K562 (cell line): ENCODE results near the gene F2RL1. TPM values are rescaled to one million over a fixed set of nuclear protein-coding genes. Genes with fewer than 3 reads are reported as not detected.

Source experiments
- ATAC-seq: fragments of 200-7000 bp; cut with Tn5 transposase; 3 replicates; pipeline ENCODE4 v1.9.1; 2020; ENCODE audit warnings: moderate library complexity
- BruUV-seq: library from RNA; stranded (reverse); fragments of 400-500 nt; replicated peaks from 2 replicates; lab custom pipeline; 2021; lab: Mats Ljungman, UMichigan
- CTCF ChIA-PET: fragments of 300-600 bp; formaldehyde crosslinking; extraction: SDS; loops from one replicate; lab custom pipeline; 2021; ENCODE audit warnings: low intra/inter-chr PET ratio; lab: Yijun Ruan, JAX
- POLR2A ChIA-PET: fragments of 300-600, 350-650 bp; sonication (Branson Sonifier 250); formaldehyde crosslinking; extraction: SDS; loops from one replicate; lab custom pipeline; 2021; ENCODE audit warnings: antibody characterized with exemption, inconsistent platforms; lab: Yijun Ruan, JAX
- DNase-seq, 4 experiments: peaks; one replicate each; pipeline versions ENCODE4 v3.0.0 to v3.0.0-alpha.2; 2011 to 2018; ENCODE audit warnings: low spot score in 3 of 4, mixed read lengths in 3 of 4; ENCODE audit errors: extremely low read depth in 1 of 4
- FAIRE-seq: peaks from 2 replicates; lab custom pipeline; 2011; peaks lifted over from hg19 to GRCh38; lab: Jason Lieb, UNC
- H2AFZ ChIP-seq: 2 replicates; pipeline ENCODE4 v1.6.0; 2011; ENCODE audit warnings: low read depth, low read length, control low read depth, inconsistent platforms
- H3K27ac ChIP-seq: fragments of 200-600 bp; 3 replicates; pipeline ENCODE4 v1.8.0; 2011; ENCODE audit warnings: low read depth, mild to moderate bottlenecking, control low read depth, inconsistent platforms, low read length, moderate library complexity, mixed read lengths; ENCODE audit errors: extremely low read depth
- H3K27me3 ChIP-seq, 2 experiments: fragments of 300-600 bp in 1 of 2; 2 replicates in 1 of 2; 3 replicates in 1 of 2; pipeline versions ENCODE4 v1.6.0 to v1.8.0; 2011; ENCODE audit warnings: inconsistent platforms in 2 of 2, low read length in 2 of 2, mild to moderate bottlenecking in 1 of 2, mixed read lengths in 1 of 2, moderate library complexity in 1 of 2; ENCODE audit not compliant: control insufficient read depth in 2 of 2, insufficient read depth in 2 of 2
- H3K36me3 ChIP-seq: fragments of 300-600 bp; 3 replicates; pipeline ENCODE4 v1.8.0; 2011; ENCODE audit warnings: mild to moderate bottlenecking, low read length, inconsistent platforms; ENCODE audit not compliant: control insufficient read depth, insufficient read depth
- H3K4me1 ChIP-seq, 2 experiments: fragments of 200-600 bp in 1 of 2; replicated peaks in 1 of 2; 2 replicates in 1 of 2; 3 replicates in 1 of 2; pipeline versions ENCODE4 v1.5.1 to v1.8.0; 2011; ENCODE audit warnings: inconsistent platforms in 2 of 2, low read length in 2 of 2, mild to moderate bottlenecking in 1 of 2, mixed read lengths in 1 of 2, moderate library complexity in 1 of 2; ENCODE audit not compliant: control insufficient read depth in 2 of 2, insufficient read depth in 2 of 2
- H3K4me2 ChIP-seq: 2 replicates; pipeline ENCODE4 v1.6.1; 2011; ENCODE audit warnings: low read length, control low read depth, inconsistent platforms, mixed read lengths; ENCODE audit not compliant: insufficient read depth
- H3K4me3 ChIP-seq: fragments of 200-600 bp; sonication (generic), shearing (Covaris generic); 2 replicates; pipeline ENCODE4 v1.5.1; 2016; ENCODE audit warnings: control low read depth, inconsistent platforms
- H3K79me2 ChIP-seq: fragments of 200-600 bp; 3 replicates; pipeline ENCODE4 v1.8.0; 2011; ENCODE audit warnings: low read length, inconsistent platforms; ENCODE audit not compliant: control insufficient read depth, insufficient read depth
- H3K9ac ChIP-seq, 2 experiments: 2 replicates each; pipeline versions ENCODE4 v1.6.0 to v1.6.1; 2011; ENCODE audit warnings: low read depth in 2 of 2, low read length in 2 of 2, control low read depth in 1 of 2, inconsistent platforms in 1 of 2, mild to moderate bottlenecking in 1 of 2, mixed read lengths in 1 of 2; ENCODE audit not compliant: insufficient read depth in 1 of 2
- H3K9me1 ChIP-seq: one replicate; pipeline ENCODE4 v1.6.0; 2011; ENCODE audit warnings: inconsistent platforms, mild to moderate bottlenecking, low read length, moderate library complexity; ENCODE audit not compliant: control insufficient read depth, insufficient read depth
- H3K9me3 ChIP-seq: replicated peaks from 2 replicates; pipeline ENCODE4 v1.5.1; 2011; ENCODE audit warnings: low read depth, low read length, inconsistent platforms; ENCODE audit not compliant: control insufficient read depth, insufficient read depth
- H4K20me1 ChIP-seq: replicated peaks from 2 replicates; pipeline ENCODE4 v1.6.1; 2011; ENCODE audit warnings: low read length, inconsistent platforms, mixed read lengths; ENCODE audit not compliant: control insufficient read depth, insufficient read depth
- ARID1B ChIP-seq: fragments of 450-650 bp; IDR thresholded peaks from 2 replicates; pipeline ENCODE4 v1.6.1; 2016; ENCODE audit warnings: antibody characterized with exemption, mild to moderate bottlenecking, inconsistent platforms
- E2F1 ChIP-seq: sonication (generic); formaldehyde crosslinking; IDR thresholded peaks from 2 replicates; pipeline ENCODE4 v1.8.1; 2023; ENCODE audit warnings: mild to moderate bottlenecking, missing genetic modification reagents, moderate library complexity
- EHMT2 ChIP-seq: fragments of 450-650 bp; IDR thresholded peaks from 2 replicates; pipeline ENCODE4 v1.6.1; 2018; ENCODE audit warnings: antibody characterized with exemption
- GTF3C2 ChIP-seq: IDR thresholded peaks from 3 replicates; pipeline ENCODE4 v1.6.1; 2011; ENCODE audit warnings: borderline replicate concordance, mild to moderate bottlenecking, moderate library complexity; ENCODE audit not compliant: insufficient read length; ENCODE audit errors: extremely low read depth
- MLX ChIP-seq, 2 experiments: fragments of 450-650 bp in 1 of 2; sonication (generic) in 1 of 2; formaldehyde crosslinking; conservative IDR thresholded peaks; 2 replicates each; pipeline versions ENCODE4 v1.4.0 to v1.8.1; 2020 to 2022; ENCODE audit warnings: mild to moderate bottlenecking in 1 of 2, missing genetic modification reagents in 1 of 2
- NR1H2 ChIP-seq: sonication (generic); formaldehyde crosslinking; IDR thresholded peaks from 2 replicates; pipeline ENCODE4 v1.4.0; 2020; ENCODE audit warnings: mild to moderate bottlenecking, missing genetic modification reagents
- SREBF1 ChIP-seq: fragments of 150-350 bp; IDR thresholded peaks from 2 replicates; pipeline ENCODE4 v1.6.1; 2014; ENCODE audit warnings: antibody characterized with exemption, low read depth, low read length, borderline replicate concordance
- TSC22D4 ChIP-seq: fragments of 450-650 bp; IDR thresholded peaks from 2 replicates; pipeline ENCODE4 v1.6.1; 2016; ENCODE audit warnings: missing genetic modification characterization, missing biosample characterization, control low read depth
- ZBTB17 ChIP-seq: fragments of 450-650 bp; formaldehyde crosslinking; IDR thresholded peaks from 2 replicates; pipeline ENCODE4 v1.4.0; 2020; ENCODE audit warnings: mild to moderate bottlenecking
- ZNF121 ChIP-seq: sonication (generic); formaldehyde crosslinking; conservative IDR thresholded peaks from 2 replicates; pipeline ENCODE4 v1.8.0; 2022; ENCODE audit warnings: missing genetic modification reagents
- ZNF507 ChIP-seq: conservative IDR thresholded peaks from 2 replicates; pipeline ENCODE4 v1.6.1; 2017; ENCODE audit warnings: missing genetic modification characterization, missing compliant biosample characterization
- WGBS: fragments of 100-300 bp; shearing (Covaris generic); methylation state at CpG from one replicate; pipeline ENCODE4 v1.1.6; 2016; ENCODE audit warnings: low coverage, mixed read lengths; ENCODE audit not compliant: insufficient coverage; ENCODE audit errors: missing lambda C conversion rate; 5-methylcytosine and 5-hydroxymethylcytosine counted together
- in situ Hi-C: fragments of 300-500 bp; cut with MboI; formaldehyde crosslinking; loops from 4 replicates; pipeline ENCODE4 v1.15.0; 2018; ENCODE audit warnings: inconsistent platforms, mixed read lengths
- intact Hi-C: fragments of 100-400 bp; cut with micrococcal nuclease; formaldehyde crosslinking; loops from 2 replicates; pipeline ENCODE4 v1.14.2; 2022
- polyA plus RNA-seq, 8 experiments: library from polyadenylated mRNA; depleted of rRNA in 4 of 8; stranded (reverse) in 5 of 8; unstranded in 3 of 8; fragments of >200 nt; fragmentation: Nextera tagmentation in 2 of 8; fragmentation: Illumina TruSeq in 1 of 8; extraction: Ambion mirVana in 2 of 8; extraction: Trizol in 1 of 8; gene quantifications; 2 replicates each; pipeline versions ENCODE4 v1.2.1 to v1.2.3, GENCODE V29; 2011 to 2014; ENCODE audit warnings: inconsistent platforms in 1 of 8, missing spikeins in 1 of 8
- total RNA-seq, 7 experiments: library from RNA; depleted of rRNA in 6 of 7; stranded (reverse); fragments of >200 nt in 6 of 7; fragmentation: Illumina TruSeq in 2 of 7; extraction: Trizol in 2 of 7; gene quantifications; 2 replicates each; pipeline versions ENCODE4 v1.2.1 to v1.2.3, GENCODE V29; 2011 to 2021; ENCODE audit warnings: low replicate concordance in 1 of 7

Gene F2RL1
- total and polyA plus RNA-seq, 9 of the 15 experiments (the other 6 are each of a cell fraction or from before 2014, with no cell fraction given), result 0.03 to 0.50 (median 0.27) TPM; not detected in 6

GRCh38 chr5:76841361-76841760, 22.5 kb downstream of the F2RL1 start:
- Histone ChIP-seq H3K4me2 (no peak overlapping the region), H3K9me1 (no peaks in the 10 kb centered on the region), H3K79me2 (no peaks in the 10 kb centered on the region), H3K4me3 (no peak overlapping the region), H3K9me3 (no peaks in the 10 kb centered on the region; the same call in 1 of the 2 replicates), H3K36me3 (no peaks in the 10 kb centered on the region), H3K27me3 (no peaks in the 10 kb centered on the region), H2AFZ (no peak overlapping the region), H3K27ac (no peak overlapping the region), H4K20me1 (no peaks in the 10 kb centered on the region), H3K9ac (no peak overlapping the region), H3K4me1 (no peaks in the 10 kb centered on the region)
- intact Hi-C loops (no loop called here), in situ Hi-C loops (no loop called here)
- ATAC-seq (no peak), FAIRE-seq (no peak), DNase-seq (no peak)
- BruUV-seq, result no TSS peak
- ChIA-PET CTCF (no interaction called here), POLR2A (interaction anchor here (1.2 to 1.8 kb wide), 3 partner anchors 8 to 189 kb away, joined by 3 to 6 read pairs (median 4); partner anchors contain the start of genes AGGF1 and S100Z)
- 32% methylated on average over 3 of the region's 3 CpGs for WGBS
- TF ChIP-seq SREBF1 (no peak), GTF3C2 (no peak), TSC22D4 (tag) (no peak), NR1H2 (CRISPR knock-in tag) (no peak), ZNF121 (CRISPR knock-in tag) (no peak), E2F1 (no peak), ARID1B (no peak), ZNF507 (no peak), ZBTB17 (CRISPR knock-in tag) (no peak), EHMT2 (no peak), MLX (CRISPR knock-in tag; conservative IDR thresholded peaks at IDR 0.05) (no peak)
